ENCODE results near the gene CCDC28B.
"Not testable (repeated sequence)": the region's sequence is repeated elsewhere in the genome, so short reads cannot be mapped to it uniquely, and the experiment has no call there.

Gene CCDC28B

GRCh38 chr1:32200226-32201010, at the start of gene CCDC28B:
Gene CCDC28B, plus strand, starts transcription at chr1:32200595. Its CDS starts 1,341 bp downstream, at chr1:32201936.
- peak; percentile 64 for DNase-seq

- DNase-seq = no peak
Observed at GRCh38 chr1:32150847-32151246, 49.5 kb upstream of the CCDC28B start.

- DNase-seq = peak; percentile 18
Observed at GRCh38 chr1:32151319-32151787, 49.0 kb upstream of the CCDC28B start.

GRCh38 chr1:32159189-32159588, 41.2 kb upstream of the CCDC28B start:
- DNase-seq = no peak

- no peak for DNase-seq
Observed at GRCh38 chr1:32163405-32163804, 37.0 kb upstream of the CCDC28B start.

- DNase-seq = not testable (repeated sequence)
Observed at GRCh38 chr1:32165633-32166032, 34.8 kb upstream of the CCDC28B start.

GRCh38 chr1:32170991-32171390, 29.4 kb upstream of the CCDC28B start:
- DNase-seq = no peak

- no peak for DNase-seq
Observed at GRCh38 chr1:32172621-32173245, 27.7 kb upstream of the CCDC28B start.

GRCh38 chr1:32178380-32179192, 21.8 kb upstream of the CCDC28B start:
- DNase-seq = no peak

GRCh38 chr1:32179193-32179442, 21.3 kb upstream of the CCDC28B start:
- peak; percentile 58 for DNase-seq

- DNase-seq = peak; percentile 94
Observed at GRCh38 chr1:32179443-32180185, 20.8 kb upstream of the CCDC28B start, which contains the start of gene TXLNA. Gene TXLNA, plus strand, starts transcription at chr1:32179675. Its CDS starts 671 bp downstream, at chr1:32180346.

GRCh38 chr1:32180186-32181060, 20.0 kb upstream of the CCDC28B start:
- no peak for DNase-seq

GRCh38 chr1:32181065-32181464, 19.3 kb upstream of the CCDC28B start:
- no peak for DNase-seq

GRCh38 chr1:32181563-32181962, 18.8 kb upstream of the CCDC28B start:
- DNase-seq = no peak

GRCh38 chr1:32182060-32182459, 18.3 kb upstream of the CCDC28B start:
- DNase-seq = no peak

- DNase-seq = no peak
Observed at GRCh38 chr1:32184650-32185049, 15.7 kb upstream of the CCDC28B start.

- no peak for DNase-seq
Observed at GRCh38 chr1:32186077-32186476, 14.3 kb upstream of the CCDC28B start.

- DNase-seq = no peak
Observed at GRCh38 chr1:32186491-32186890, 13.9 kb upstream of the CCDC28B start.

GRCh38 chr1:32187850-32188249, 12.5 kb upstream of the CCDC28B start:
- DNase-seq = no peak

GRCh38 chr1:32192220-32192948, 8.0 kb upstream of the CCDC28B start:
- no peak for DNase-seq

- no peak for DNase-seq
Observed at GRCh38 chr1:32194984-32195383, 5.4 kb upstream of the CCDC28B start.

Measured in NCI-H1105 (cell line).